Dedifferentiated amniotic fluid mesenchymal stem cell (primary cell): ENCODE data around the gene CFAP206.

Experiments
- DNase-seq: peaks from one replicate; pipeline ENCODE4 v3.0.0-alpha.2; 2016; ENCODE audit errors: extremely low spot score

CFAP206 gene

GRCh38 chr6:87407901-87408720 is at the start of gene CFAP206:
Gene CFAP206, plus strand, starts transcription at chr6:87407972. Its CDS starts 1,868 bp downstream, at chr6:87409840.
- DNase-seq: peak; percentile 72

GRCh38 chr6:87364602-87365252 is 43.0 kb upstream of the CFAP206 start:
- no peak for DNase-seq

- DNase-seq: no peak
Measured at GRCh38 chr6:87366072-87366827, 41.5 kb upstream of the CFAP206 start.

GRCh38 chr6:87366899-87367298 is 40.9 kb upstream of the CFAP206 start:
- no peak for DNase-seq

GRCh38 chr6:87373377-87373776 is 34.4 kb upstream of the CFAP206 start:
- no peak for DNase-seq

- no peak for DNase-seq
Measured at GRCh38 chr6:87375315-87375714, 32.5 kb upstream of the CFAP206 start.

GRCh38 chr6:87376643-87377042 is 31.1 kb upstream of the CFAP206 start:
- no peak for DNase-seq

GRCh38 chr6:87378947-87379346 is 28.8 kb upstream of the CFAP206 start:
- no peak for DNase-seq

GRCh38 chr6:87382861-87383260 is 24.9 kb upstream of the CFAP206 start:
- DNase-seq: no peak

- no peak for DNase-seq
Measured at GRCh38 chr6:87384038-87384437, 23.7 kb upstream of the CFAP206 start.

GRCh38 chr6:87384449-87384848 is 23.3 kb upstream of the CFAP206 start:
- no peak for DNase-seq

- DNase-seq: no peak
Measured at GRCh38 chr6:87391334-87391733, 16.4 kb upstream of the CFAP206 start.

- DNase-seq: peak; percentile 68
Measured at GRCh38 chr6:87393026-87393622, 14.6 kb upstream of the CFAP206 start.

GRCh38 chr6:87395431-87395830 is 12.3 kb upstream of the CFAP206 start:
- no peak for DNase-seq

GRCh38 chr6:87396595-87397392 is 11.0 kb upstream of the CFAP206 start:
- DNase-seq: no peak

- no peak for DNase-seq
Measured at GRCh38 chr6:87397656-87398055, 10.1 kb upstream of the CFAP206 start.

- DNase-seq: no peak
Measured at GRCh38 chr6:87401832-87402231, 5.9 kb upstream of the CFAP206 start.

GRCh38 chr6:87407561-87407900 is 241 bp upstream of the CFAP206 start:
- peak; percentile 40 for DNase-seq

- DNase-seq: no peak
Measured at GRCh38 chr6:87408721-87409155, 966 bp downstream of the CFAP206 start.

GRCh38 chr6:87419266-87419665 is 11.5 kb downstream of the CFAP206 start:
- DNase-seq: no peak

- DNase-seq: no peak
Measured at GRCh38 chr6:87420360-87420759, 12.6 kb downstream of the CFAP206 start.
